ENCODE results near the gene LRIT1.
A peak's percentile ranks its signal among the peaks of the same experiment; 100 is the strongest.

The LRIT1 gene

DNA sequence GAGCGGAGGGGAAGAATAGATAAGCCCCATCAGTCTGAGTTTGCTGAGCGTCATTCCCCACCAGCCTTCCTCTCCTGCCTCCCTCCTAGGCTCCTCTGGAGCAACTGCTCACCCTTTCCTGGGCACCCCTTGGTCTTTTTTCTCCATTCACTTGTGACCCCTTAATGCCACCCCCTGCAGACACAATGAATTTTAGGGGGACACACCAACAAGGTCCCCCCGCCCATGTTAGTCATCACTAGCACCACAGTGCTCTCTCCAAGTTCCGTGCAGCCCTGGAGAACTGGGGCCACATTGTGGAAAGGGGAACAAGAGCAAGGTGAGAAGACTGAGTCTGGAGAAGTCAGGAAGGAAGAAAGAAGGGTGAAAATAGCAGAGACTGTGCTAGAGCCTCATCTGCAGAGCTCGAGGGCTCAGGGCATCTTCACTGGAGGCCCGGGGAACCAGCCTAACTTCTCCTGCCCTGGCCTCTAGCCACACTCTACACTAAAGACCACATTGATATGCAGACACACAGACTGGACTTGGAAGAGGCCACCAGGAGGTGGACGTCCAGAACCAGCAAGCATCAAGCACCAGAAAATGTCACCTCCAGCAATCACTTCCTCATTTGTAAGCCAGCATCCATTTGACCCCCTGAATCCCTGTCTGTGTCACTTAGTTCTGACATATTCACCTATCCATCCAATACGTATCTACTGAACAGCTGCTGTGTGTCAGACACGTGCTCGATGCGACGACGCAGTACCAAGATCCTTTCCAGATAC, 21.0 kb upstream of the LRIT1 start:
- TF ChIP-seq, protein P1, sequence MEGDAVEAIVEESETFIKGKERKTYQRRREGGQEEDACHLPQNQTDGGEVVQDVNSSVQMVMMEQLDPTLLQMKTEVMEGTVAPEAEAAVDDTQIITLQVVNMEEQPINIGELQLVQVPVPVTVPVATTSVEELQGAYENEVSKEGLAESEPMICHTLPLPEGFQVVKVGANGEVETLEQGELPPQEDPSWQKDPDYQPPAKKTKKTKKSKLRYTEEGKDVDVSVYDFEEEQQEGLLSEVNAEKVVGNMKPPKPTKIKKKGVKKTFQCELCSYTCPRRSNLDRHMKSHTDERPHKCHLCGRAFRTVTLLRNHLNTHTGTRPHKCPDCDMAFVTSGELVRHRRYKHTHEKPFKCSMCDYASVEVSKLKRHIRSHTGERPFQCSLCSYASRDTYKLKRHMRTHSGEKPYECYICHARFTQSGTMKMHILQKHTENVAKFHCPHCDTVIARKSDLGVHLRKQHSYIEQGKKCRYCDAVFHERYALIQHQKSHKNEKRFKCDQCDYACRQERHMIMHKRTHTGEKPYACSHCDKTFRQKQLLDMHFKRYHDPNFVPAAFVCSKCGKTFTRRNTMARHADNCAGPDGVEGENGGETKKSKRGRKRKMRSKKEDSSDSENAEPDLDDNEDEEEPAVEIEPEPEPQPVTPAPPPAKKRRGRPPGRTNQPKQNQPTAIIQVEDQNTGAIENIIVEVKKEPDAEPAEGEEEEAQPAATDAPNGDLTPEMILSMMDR (IDR thresholded peaks at IDR 0.05; ENCODE audit: insufficient read depth, low read depth, low read length, missing control alignments) = no peak
- no peak for DNase-seq (ENCODE audit: low read depth)
- no peak overlapping the region for H3K4me3 ChIP-seq (ENCODE audit: low read length)

DNA sequence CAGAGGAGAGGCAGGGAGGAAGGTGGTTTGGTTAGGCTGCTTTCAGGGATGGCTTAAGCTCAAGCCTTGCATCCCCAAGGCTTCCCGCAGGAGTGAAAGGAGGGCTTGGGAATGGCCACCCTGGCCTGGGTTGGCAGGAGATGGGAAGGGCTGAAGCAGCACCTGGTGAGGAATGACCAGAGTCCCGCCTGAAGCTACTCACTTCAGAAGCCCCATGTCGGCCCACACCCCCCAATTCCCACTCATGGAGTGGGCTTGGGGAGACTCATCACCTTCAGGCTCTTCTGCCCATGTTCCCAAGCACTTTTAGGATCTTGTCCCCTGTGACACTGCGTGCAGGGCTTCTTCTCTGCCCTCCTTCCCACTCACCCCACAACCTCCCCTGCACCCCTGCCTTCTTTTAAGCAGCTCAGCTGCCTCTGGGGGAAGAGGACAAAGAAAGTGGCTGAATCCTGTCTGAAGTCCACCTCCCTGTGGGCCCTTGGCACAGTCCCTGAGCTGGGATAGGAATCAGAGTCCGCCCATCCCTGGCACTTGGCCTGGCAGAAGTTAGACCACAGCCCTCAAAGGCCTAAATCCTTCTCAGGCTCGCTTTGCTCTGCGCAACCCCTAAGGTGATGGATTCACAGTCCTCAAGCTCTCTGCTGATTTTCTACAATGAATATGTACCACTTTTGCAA, 20.0 kb upstream of the LRIT1 start:
- no peak for DNase-seq (ENCODE audit: low read depth)

DNA sequence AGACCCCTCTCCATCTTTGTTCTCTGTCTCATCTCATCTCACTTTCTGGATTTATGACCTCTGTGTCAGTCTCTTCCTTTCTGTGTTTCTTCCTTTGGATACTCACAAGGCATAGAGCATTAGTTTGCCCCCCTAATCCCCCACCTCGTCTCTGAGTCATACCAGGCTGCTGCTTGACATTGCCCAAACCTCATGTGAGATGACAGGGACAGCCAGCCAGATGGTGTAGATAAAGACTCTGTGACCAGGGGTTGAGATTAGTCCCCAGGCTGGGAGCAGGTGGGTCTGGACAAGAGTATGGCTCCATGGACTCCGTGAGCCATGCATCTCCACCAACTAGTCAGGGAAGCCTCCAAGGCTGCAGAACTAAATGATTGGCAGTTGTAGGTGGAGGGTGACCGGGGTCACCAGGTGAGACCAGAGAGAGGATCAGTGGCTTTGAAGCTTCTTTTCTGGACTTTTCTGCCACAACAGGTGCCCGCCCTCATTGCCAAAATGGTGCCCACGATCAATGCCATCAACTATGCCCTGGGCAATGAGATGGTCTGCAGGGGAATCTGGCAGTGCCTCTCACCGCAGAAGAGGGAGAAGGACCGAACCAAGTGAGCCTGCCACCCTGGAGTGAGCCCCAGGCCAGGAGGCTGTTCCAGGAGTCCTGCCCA, 16.8 kb upstream of the LRIT1 start:
- DNase-seq (ENCODE audit: low read depth) = no peak
- TF ChIP-seq, protein P1 (IDR thresholded peaks at IDR 0.05; ENCODE audit: insufficient read depth, low read depth, low read length, missing control alignments) = no peak
- no peak overlapping the region for H3K4me3 ChIP-seq (ENCODE audit: low read length)

More for the DNA sequence above, 20.0 kb upstream of the LRIT1 start:
- no peak overlapping the region for H3K4me3 ChIP-seq (ENCODE audit: low read length)
- TF ChIP-seq, protein P1 (IDR thresholded peaks at IDR 0.05; ENCODE audit: insufficient read depth, low read depth, low read length, missing control alignments) = no peak

DNA sequence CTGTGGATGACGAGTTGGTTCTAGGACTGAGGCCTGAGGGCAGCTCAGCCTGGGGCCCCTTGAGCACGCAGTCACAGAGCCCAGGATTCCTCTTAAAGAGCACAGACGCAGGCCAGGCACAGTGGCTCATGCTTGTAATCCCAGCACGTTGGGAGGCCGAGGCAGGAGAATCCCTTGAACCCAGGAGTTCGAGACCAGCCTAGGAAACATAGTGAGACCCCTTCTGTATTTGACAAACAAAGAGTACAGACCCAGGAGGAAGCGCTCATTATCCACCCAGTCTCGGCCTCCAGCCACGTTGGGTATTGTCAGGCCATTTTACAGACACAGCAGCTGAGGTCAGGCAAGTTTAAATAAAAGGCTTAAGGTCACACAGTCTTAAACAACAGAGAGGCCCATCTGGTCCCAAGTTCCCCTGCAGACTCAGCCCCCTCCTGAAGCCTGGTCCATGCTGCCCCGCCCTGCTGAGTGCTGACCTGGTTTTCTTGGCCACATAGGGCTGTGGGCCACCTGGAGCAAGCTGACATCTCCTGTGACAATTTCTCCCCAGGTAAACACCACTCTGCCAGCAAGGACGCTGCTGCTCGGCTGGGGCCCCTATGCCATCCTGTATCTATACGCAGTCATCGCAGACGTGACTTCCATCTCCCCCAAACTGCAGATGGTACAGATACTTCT, 16.1 kb upstream of the LRIT1 start:
- no peak overlapping the region for H3K4me3 ChIP-seq (ENCODE audit: low read length)
- TF ChIP-seq, protein P1 (IDR thresholded peaks at IDR 0.05; ENCODE audit: insufficient read depth, low read depth, low read length, missing control alignments) = no peak
- no peak for DNase-seq (ENCODE audit: low read depth)

DNA sequence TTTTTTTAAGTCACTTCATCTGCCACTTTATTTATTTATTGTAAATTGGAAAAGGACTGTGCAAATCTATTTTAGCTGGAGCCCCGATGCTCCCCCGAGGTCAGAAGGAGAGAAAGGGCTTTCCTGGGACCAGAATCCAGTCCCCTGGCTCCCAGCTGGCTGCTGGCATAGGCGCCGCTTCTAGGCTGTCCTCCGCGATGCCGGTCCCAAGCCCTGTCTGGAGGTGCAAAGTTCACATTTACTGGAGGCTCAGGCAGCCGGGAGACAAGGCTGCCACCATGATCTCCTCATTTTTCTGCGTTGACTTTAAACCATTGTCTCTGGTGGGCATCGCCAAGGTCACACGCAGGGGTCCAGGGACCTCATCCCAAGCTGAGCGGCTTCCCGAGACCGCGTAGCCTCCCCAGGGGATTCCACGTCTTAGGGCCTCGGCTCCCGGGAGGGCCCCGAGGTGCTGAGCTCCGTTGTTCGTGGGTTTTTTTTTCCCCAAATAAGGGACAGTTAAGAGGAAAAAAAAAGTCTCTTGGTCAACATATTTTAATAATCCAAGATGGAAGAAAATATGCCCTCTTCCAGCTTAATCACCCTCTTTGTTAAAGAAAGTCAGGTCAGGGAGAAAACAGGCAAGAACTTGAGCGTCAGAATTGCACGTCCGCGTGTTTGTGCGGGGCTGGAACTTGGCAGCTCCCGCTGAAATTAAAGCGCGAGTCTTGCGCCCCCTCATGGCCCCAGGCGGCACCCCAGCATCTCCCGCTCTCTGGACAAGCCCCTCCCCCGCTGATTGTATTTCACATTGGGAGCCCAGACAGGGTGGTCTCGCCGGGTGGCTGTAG, 15.4 kb upstream of the LRIT1 start:
- no peak overlapping the region for H3K4me3 ChIP-seq (ENCODE audit: low read length)
- TF ChIP-seq, protein P1 (IDR thresholded peaks at IDR 0.05; ENCODE audit: insufficient read depth, low read depth, low read length, missing control alignments) = peak; percentile 55
- DNase-seq (ENCODE audit: low read depth) = peak; percentile 59

All from epithelial cell of esophagus (primary cell).